Adipocyte (in vitro differentiated cells): Measurements from ENCODE around the gene DNAJB11.
"Not testable (repeated sequence)": the region's sequence is repeated elsewhere in the genome, so short reads cannot be mapped to it uniquely, and the experiment has no call there.

Experiments
- DNase-seq: peaks from one replicate; pipeline ENCODE4 v3.0.0-alpha.2; 2015; ENCODE audit warnings: low read depth
- H3K27me3 ChIP-seq: replicated peaks from 2 replicates; pipeline ENCODE4 v1.7.0; 2013; ENCODE audit warnings: mild to moderate bottlenecking, low read length, moderate library complexity; ENCODE audit not compliant: control insufficient read depth, insufficient read depth
- H3K36me3 ChIP-seq: 2 replicates; pipeline ENCODE4 v1.7.0; 2013; ENCODE audit warnings: low read length, mild to moderate bottlenecking, moderate library complexity; ENCODE audit not compliant: control insufficient read depth, insufficient read depth, severe bottlenecking
- H3K4me1 ChIP-seq: 2 replicates; pipeline ENCODE4 v1.7.0; 2013; ENCODE audit warnings: mild to moderate bottlenecking, low read length, moderate library complexity; ENCODE audit not compliant: control insufficient read depth, insufficient read depth
- H3K4me3 ChIP-seq: 2 replicates; pipeline ENCODE4 v1.7.0; 2013; ENCODE audit warnings: mild to moderate bottlenecking, low read length, moderate library complexity
- H3K9ac ChIP-seq: 2 replicates; pipeline ENCODE4 v1.7.0; 2013; ENCODE audit warnings: mild to moderate bottlenecking, low read length, moderate library complexity
- H3K9me3 ChIP-seq: 2 replicates; pipeline ENCODE4 v1.7.0; 2013; ENCODE audit warnings: mild to moderate bottlenecking, low read length, moderate library complexity; ENCODE audit not compliant: control insufficient read depth

The DNAJB11 gene

DNA sequence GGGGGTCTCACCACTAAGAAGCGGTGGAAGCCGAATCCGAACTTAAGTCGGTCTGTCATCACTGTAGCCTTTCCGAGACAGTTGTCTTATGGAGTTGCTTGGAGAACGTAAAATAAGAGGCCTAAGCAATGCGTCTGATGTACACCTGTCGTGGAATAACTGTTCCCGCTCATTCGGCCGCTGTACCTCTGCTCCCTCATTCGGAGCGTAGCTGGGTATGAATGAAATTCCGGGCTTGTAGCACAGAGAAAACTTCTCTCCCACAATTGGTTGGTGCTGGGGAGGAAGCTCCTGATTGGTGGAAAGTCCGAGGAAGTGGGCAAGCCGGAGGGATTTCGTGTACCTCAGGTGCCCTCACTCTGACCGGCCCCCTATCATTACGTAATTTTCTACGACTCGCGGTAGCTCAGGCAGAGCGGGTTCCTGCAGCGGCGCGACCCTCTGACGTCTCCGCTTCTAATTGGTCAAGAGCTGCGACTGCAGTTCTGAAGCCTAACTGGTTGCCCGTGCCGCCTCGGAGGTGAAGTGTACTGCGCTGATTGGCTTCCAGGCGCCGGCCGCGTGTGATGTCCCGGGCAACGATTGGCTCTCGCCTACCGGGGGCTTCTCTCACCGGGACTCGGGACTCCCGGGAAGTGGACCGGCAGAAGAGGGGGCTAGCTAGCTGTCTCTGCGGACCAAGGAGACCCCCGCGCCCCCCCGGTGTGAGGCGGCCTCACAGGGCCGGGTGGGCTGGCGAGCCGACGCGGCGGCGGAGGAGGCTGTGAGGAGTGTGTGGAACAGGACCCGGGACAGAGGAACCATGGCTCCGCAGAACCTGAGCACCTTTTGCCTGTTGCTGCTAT, at the start of gene DNAJB11:
DNAJB11 (plus strand) TSS at position 625 of the 845 bp plus-strand sequence; CDS start at position 803, 178 bp downstream.
- H3K4me1 ChIP-seq, result peaks cover 26% of the 10 kb centered on the region
- H3K9me3 ChIP-seq, result no peaks in the 10 kb centered on the region
- H3K4me3 ChIP-seq, result peak within 1 kb of the TSS; percentile 89
- H3K27me3 ChIP-seq, result no peaks in the 10 kb centered on the region
- peak within 1 kb of the TSS; percentile 92 for H3K9ac ChIP-seq
- H3K36me3 ChIP-seq, result peaks cover 22% of the 10 kb centered on the region
- DNase-seq, result peak; percentile 100

DNA sequence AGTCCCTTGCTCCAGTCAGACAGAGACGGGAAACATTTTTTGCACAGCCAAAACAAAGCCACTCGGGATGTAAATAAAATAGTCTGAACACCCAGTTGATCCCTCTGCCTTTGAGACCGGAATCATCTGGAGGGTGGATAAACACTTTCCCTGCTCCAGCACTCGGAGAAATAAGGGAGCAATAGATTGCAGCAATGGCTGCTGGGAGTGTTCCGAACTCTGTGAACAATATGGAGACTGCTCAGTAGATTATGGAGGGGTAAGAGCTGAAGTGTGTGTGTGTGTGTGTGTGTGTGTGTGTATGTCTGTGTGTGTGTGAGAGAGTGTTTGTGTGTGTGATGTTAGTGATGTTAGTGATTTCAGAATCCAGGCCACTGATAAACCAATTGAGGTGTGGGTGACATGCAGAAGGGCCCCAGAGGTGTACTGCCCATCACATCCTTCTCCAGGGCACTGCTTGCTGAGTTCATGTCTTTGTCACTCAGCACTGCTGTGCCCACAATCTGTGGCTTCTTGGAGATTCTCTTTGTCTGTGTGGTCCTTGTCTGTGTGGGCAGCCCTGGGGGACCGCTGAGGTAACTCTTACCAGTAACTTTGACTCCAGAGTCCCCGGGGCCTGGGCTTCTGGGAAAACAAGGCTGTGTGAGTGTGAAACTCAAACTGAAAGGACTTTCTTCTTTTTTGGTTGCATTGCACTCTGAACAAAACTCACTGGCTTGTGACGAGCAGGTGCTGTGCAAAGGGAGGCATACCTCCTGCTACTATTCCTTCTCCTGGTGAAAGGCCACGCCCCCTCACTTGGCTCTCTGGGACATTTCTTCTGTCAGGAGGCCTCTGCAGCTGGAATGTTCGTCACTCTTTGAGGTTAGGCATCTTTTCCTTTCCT, 49.3 kb upstream of the DNAJB11 start:
- DNase-seq, result no peak

DNA sequence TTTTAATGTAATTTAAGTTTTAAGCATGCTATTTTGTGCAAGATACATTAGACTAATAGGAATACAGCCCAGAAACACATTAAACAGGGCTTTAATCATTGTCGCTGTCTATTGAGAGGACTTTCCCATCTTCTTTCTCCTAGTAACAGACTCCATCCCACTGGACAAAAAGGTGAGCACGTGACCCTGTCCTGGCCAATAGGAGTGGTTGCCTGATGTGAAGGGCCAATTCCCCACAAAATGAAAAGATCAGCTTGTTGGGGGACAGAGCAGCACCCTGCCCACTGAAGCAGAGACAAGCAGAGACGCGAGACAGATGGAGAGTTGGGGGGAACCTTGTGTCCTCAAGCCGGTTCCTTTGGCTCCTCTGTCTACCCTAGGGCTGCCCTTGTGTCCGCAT, 47.5 kb upstream of the DNAJB11 start:
- no peaks in the 10 kb centered on the region for H3K36me3 ChIP-seq
- no peak for DNase-seq
- H3K9me3 ChIP-seq, result no peaks in the 10 kb centered on the region
- H3K4me1 ChIP-seq, result peaks cover 11% of the 10 kb centered on the region
- H3K4me3 ChIP-seq, result no peak overlapping the region
- H3K9ac ChIP-seq, result no peak overlapping the region
- H3K27me3 ChIP-seq, result peaks cover 60% of the 10 kb centered on the region

More for the DNA sequence above, 49.3 kb upstream of the DNAJB11 start:
- H3K9me3 ChIP-seq, result peaks cover 11% of the 10 kb centered on the region
- H3K36me3 ChIP-seq, result no peaks in the 10 kb centered on the region
- H3K4me1 ChIP-seq, result peaks cover 9% of the 10 kb centered on the region
- no peak overlapping the region for H3K9ac ChIP-seq
- no peak overlapping the region for H3K4me3 ChIP-seq
- H3K27me3 ChIP-seq, result peaks cover 71% of the 10 kb centered on the region

DNA sequence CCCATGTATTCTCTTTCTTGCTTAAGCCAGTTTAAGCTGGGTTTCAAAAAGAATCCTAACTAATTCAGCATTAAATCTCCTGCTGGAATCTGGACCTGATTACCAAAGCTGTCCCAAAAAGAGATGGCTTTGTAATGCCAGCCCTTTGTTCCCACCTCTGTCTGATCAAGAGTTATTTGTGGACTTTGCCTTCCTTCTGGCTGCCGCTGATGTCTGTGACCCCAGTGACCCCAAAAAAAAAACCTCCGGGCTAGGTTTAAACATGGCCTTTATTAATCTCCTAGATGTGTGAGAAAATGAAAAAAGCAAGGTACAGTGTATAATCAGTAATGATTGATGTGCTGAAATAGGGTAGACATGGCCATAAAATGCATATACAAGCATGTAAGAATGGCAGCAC, 47.1 kb upstream of the DNAJB11 start:
- H3K4me1 ChIP-seq, result peaks cover 11% of the 10 kb centered on the region
- no peak overlapping the region for H3K4me3 ChIP-seq
- no peak overlapping the region for H3K9ac ChIP-seq
- no peak for DNase-seq
- no peaks in the 10 kb centered on the region for H3K36me3 ChIP-seq
- peaks cover 57% of the 10 kb centered on the region for H3K27me3 ChIP-seq
- no peaks in the 10 kb centered on the region for H3K9me3 ChIP-seq

DNA sequence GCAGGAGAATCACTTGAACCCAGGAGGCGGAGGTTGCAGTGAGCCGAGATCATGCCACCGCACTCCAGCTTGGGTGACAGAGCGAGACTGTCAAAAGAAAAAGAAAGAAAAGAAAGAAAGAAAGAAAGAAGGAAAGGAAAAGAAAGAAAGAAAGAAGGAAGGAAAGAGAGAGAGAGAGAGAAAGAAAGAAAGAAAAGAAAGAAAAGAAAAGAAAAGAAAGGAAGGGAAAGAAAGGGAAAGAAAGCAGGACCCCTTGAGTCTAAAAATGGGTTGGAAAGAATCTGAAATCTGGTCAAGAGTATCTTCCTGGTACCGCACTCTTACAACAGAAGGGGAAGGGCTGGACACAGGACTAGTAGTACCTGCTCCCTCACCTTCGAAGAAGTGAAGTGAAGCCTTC, 45.9 kb upstream of the DNAJB11 start:
- peaks cover 11% of the 10 kb centered on the region for H3K4me1 ChIP-seq
- DNase-seq, result no peak
- no peak overlapping the region for H3K4me3 ChIP-seq
- H3K27me3 ChIP-seq, result peaks cover 45% of the 10 kb centered on the region
- H3K9me3 ChIP-seq, result no peaks in the 10 kb centered on the region
- H3K9ac ChIP-seq, result no peak overlapping the region
- no peaks in the 10 kb centered on the region for H3K36me3 ChIP-seq

DNA sequence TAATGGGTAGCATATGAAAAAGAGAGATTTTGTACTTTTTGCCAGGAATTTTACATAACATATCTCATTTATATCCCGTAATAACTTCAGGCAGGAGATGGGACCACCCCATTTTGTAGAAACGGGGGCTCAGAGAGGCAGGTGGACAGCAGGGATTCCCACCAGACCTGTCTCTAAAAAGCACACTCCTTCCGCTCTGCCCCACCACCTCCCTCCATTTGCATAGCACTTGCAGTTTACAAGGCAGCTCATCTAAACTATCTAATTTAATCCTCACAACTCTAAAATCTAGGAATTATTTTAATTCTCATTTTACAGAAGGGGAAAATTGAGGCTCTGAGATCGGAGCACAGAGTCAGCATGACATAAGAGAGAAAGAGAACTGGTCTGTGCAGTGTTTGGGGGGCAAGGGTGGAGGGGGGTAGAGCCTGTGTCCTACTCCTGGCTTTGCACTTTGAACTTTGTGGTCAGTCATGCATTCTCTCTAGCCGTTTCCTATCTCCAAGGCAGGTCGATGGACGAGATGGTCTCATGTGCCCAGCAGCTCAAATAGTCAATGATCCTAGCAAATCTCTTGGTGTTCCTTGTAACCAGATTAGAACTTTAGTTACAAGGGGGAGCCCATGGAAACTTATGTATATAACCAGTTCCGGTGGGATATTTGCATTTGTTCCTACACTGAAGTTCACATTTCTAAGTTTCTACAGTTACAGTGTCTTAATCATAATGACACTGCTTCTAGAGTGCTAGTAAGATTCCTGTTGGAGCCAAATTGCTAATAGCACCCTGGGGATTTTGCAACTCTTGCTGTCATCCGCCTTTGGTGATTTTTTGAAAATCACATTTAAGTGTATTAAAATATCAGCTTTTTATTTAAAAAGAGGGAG, 44.9 kb upstream of the DNAJB11 start:
- Histone ChIP-seq H3K36me3 (no peaks in the 10 kb centered on the region), H3K4me3 (no peak overlapping the region), H3K27me3 (peaks cover 35% of the 10 kb centered on the region), H3K9me3 (no peaks in the 10 kb centered on the region), H3K9ac (no peak overlapping the region), H3K4me1 (peaks cover 11% of the 10 kb centered on the region)
- DNase-seq, result no peak

DNA sequence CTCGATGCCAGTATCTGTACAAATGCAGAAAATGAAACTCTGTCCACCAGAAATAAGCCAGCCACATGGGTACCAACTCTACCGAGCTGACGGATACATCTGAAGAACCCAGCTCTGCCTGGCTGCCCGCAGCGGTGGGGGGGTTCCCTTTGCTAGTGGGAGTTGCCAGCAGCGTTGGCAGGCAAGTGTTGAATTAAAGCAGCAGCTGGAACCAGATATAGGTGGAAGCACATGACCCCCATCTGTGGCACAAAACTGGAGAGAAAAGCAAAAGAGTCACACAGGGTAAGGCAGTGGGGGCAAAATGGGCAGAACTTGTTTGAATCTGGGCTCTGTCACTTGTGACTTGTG, 44.3 kb upstream of the DNAJB11 start:
- DNase-seq, result no peak
- no peak overlapping the region for H3K9ac ChIP-seq

DNA sequence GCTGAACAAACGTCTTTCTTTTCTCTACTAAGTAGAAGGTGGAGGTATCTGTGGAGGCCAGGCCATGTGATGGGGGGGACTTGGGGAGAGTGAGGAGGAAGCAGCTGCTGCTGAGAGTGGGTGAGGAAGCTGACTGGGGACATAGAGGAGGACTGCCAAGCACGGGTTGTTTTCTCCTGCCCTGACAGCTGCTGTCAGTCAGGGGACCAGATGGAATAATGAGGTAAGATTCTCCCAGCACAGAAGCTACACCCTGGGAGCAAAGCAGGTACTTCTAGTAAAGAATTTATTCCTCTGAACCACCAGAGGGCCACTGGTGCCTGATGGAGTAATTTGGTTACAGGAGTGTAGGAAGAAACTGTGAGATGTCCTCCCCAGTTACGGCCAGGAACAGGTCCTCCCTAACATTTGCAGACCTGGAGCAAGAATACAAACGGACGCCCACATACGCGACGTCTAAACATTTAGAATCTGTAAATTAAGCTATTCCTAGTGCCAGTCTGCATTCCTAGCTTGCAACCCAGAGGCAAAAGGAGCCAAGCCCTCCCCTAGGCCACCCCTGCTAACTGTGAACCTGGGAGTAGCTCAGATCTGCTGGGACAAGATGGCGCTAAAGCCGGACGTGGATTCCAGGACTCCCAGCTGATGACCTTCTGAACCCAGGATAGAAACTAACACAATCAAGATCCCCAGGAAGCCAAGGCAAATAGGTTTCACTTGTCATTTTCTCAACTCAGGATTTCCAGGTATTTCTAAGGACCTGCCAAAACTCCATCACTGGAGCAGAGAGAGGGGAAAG, 41.1 kb upstream of the DNAJB11 start:
- H3K9me3 ChIP-seq, result no peaks in the 10 kb centered on the region
- peaks cover 10% of the 10 kb centered on the region for H3K27me3 ChIP-seq
- no peak overlapping the region for H3K9ac ChIP-seq
- peaks cover 2% of the 10 kb centered on the region for H3K36me3 ChIP-seq
- no peak overlapping the region for H3K4me3 ChIP-seq
- no peak for DNase-seq
- peaks cover 11% of the 10 kb centered on the region for H3K4me1 ChIP-seq

More for the DNA sequence above, 44.3 kb upstream of the DNAJB11 start:
- Histone ChIP-seq H3K27me3 (peaks cover 30% of the 10 kb centered on the region), H3K4me1 (peaks cover 11% of the 10 kb centered on the region), H3K4me3 (no peak overlapping the region), H3K36me3 (no peaks in the 10 kb centered on the region), H3K9me3 (no peaks in the 10 kb centered on the region)

DNA sequence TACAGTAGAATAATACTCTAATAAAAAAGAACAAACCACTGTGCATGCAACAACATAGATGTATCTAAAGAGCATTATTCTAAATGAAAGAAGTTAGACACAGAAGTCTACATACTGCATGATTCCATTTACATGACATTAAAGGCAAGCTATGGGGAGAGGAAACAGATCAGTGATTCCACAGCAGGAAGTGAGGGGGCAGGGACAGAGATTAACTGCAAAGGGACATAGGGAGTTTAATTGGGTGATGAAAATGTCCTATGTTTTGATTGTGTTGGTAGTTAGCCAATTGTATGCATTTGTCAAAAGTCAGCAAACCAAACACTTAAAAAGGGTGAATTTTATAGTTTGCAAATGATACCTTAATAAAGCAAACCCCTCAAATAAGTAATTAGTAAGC, 40.1 kb upstream of the DNAJB11 start:
- Histone ChIP-seq H3K4me1 (peaks cover 10% of the 10 kb centered on the region), H3K9ac (no peak overlapping the region), H3K9me3 (no peaks in the 10 kb centered on the region), H3K36me3 (peaks cover 2% of the 10 kb centered on the region), H3K4me3 (no peak overlapping the region), H3K27me3 (peaks cover 2% of the 10 kb centered on the region)
- DNase-seq, result no peak

DNA sequence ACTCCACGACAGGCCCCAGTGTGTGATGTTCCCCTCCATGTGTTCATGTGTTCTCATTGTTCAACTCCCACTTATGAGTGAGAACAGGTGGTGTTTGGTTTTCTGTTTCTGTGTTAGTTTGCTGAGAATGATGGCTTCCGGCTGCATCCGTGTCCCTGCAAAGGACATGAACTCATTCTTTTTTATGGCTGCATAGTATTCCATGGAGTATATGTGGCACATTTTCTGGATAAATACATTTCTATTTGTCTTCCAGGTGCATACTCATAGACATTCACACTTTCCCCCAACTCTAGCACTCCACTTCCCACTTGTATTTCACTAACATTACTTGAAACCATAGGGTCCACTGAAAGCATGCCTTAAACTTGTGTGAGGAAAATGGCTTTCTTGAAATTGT, 38.8 kb upstream of the DNAJB11 start:
- DNase-seq, H3K27me3 ChIP-seq, H3K36me3 ChIP-seq, H3K9me3 ChIP-seq, H3K4me1 ChIP-seq, H3K4me3 ChIP-seq, H3K9ac ChIP-seq: not testable (repeated sequence)
